Spleen (tissue), 11 donors: ENCODE results near the gene SAMD8. TPM values are rescaled to one million over a fixed set of nuclear protein-coding genes. Genes with fewer than 3 reads are reported as not detected.

Experiments used
- DNase-seq: peaks from one replicate; pipeline ENCODE4 v3.0.0-alpha.2; 2020
- H3K27ac ChIP-seq, 8 donors: fragments of 200-600 bp; sonication (generic) in 7 of 8; 1 replicate in 4 of 8; 2 replicates in 4 of 8; pipeline versions ENCODE4 v1.5.0 to v1.8.0; 2016 to 2021; ENCODE audit warnings: inconsistent platforms in 4 of 8, mild to moderate bottlenecking in 4 of 8, moderate library complexity in 1 of 8
- H3K27me3 ChIP-seq, 7 donors: fragments of 200-600 bp; sonication (generic) in 6 of 7; replicated peaks in 1 of 7; 1 replicate in 4 of 7; 2 replicates in 3 of 7; pipeline versions ENCODE4 v1.5.0 to v1.8.0; 2016 to 2021; ENCODE audit warnings: inconsistent platforms in 3 of 7, mild to moderate bottlenecking in 1 of 7
- H3K36me3 ChIP-seq, 6 donors: fragments of 200-600 bp; sonication (generic) in 5 of 6; 1 replicate in 4 of 6; 2 replicates in 2 of 6; pipeline versions ENCODE4 v1.5.0 to v1.8.0; 2016 to 2021; ENCODE audit warnings: inconsistent platforms in 2 of 6
- H3K4me1 ChIP-seq, 6 donors: fragments of 200-600 bp; sonication (generic) in 5 of 6; 1 replicate in 3 of 6; 2 replicates in 3 of 6; pipeline versions ENCODE4 v1.5.0 to v1.8.0; 2016 to 2021; ENCODE audit warnings: inconsistent platforms in 3 of 6
- H3K4me3 ChIP-seq, 8 donors: fragments of 200-600 bp; sonication (generic) in 7 of 8; 1 replicate in 4 of 8; 2 replicates in 4 of 8; pipeline versions ENCODE4 v1.5.0 to v1.8.0; 2016 to 2021; ENCODE audit warnings: inconsistent platforms in 4 of 8, mild to moderate bottlenecking in 4 of 8, moderate library complexity in 2 of 8
- H3K9me3 ChIP-seq, 8 donors: fragments of 200-600 bp; sonication (generic) in 7 of 8; 1 replicate in 4 of 8; 2 replicates in 4 of 8; pipeline versions ENCODE4 v1.5.0 to v1.8.0; 2016 to 2021; ENCODE audit warnings: inconsistent platforms in 4 of 8
- CTCF ChIP-seq, 11 experiments: fragments of 200-600 bp in 7 of 11; fragments of 450-650 bp in 4 of 11; sonication (generic) in 4 of 11; IDR thresholded peaks in 8 of 11; conservative IDR thresholded peaks in 3 of 11; 1 replicate in 7 of 11; 2 replicates in 4 of 11; pipeline versions ENCODE4 v1.4.0 to v1.8.0; 2016 to 2021; ENCODE audit warnings: antibody characterized with exemption in 11 of 11, inconsistent platforms in 4 of 11, mild to moderate bottlenecking in 1 of 11
- POLR2A ChIP-seq, 3 donors: fragments of 450-650 bp; IDR thresholded peaks; one replicate each; pipeline ENCODE4 v1.5.1; 2017; ENCODE audit warnings: antibody characterized with exemption in 3 of 3, mild to moderate bottlenecking in 1 of 3
- POLR2AphosphoS5 ChIP-seq, 3 donors: sonication (generic); formaldehyde crosslinking; IDR thresholded peaks; one replicate each; pipeline ENCODE4 v1.5.1; 2017; ENCODE audit warnings: antibody characterized with exemption in 3 of 3
- WGBS, 5 donors: extraction: QIAGEN DNeasy Blood & Tissue Kit in 3 of 5; methylation state at CpG; one replicate each; pipeline versions ENCODE4 v1.1.5 to v1.1.7; 2013 to 2018; 5-methylcytosine and 5-hydroxymethylcytosine counted together
- intact Hi-C: fragments of 100-400 bp; cut with DNase I; formaldehyde crosslinking; loops from one replicate; pipeline ENCODE4 v1.15.0; 2023; ENCODE audit warnings: low total_unique reads
- polyA plus RNA-seq, 3 donors: library from polyadenylated mRNA; stranded (reverse); fragments of 200-250 nt; gene quantifications; one replicate each; pipeline ENCODE4 v1.2.1, GENCODE V29; 2013
- total RNA-seq, 7 donors: library from RNA; depleted of rRNA in 3 of 7; stranded (reverse); fragments of >200 nt in 3 of 7; fragmentation: NEBNext Ultra II Directional in 4 of 7; extraction: Animal tissue kit (Norgen Biotek cat#: 25700) in 4 of 7; gene quantifications; one replicate each; pipeline versions ENCODE4 v1.1.0 to v1.2.1, GENCODE V29; 2016 to 2021
- donor health status: healthy with polysubstance abuse.
- donor health status: DM: no; HTN: no; CAD: no; lungs with moderate emphysema.
- donor health status: DM: no; HTN: no; CAD: no.
- donor health status: Bipolar disorder and iron deficiency.
- donor health status: healthy.
- donor health status: DM: no; HTN: no; CAD: no.
- donor health status: DM: yes; HTN: yes; CAD: no.

SAMD8 gene
- total and polyA plus RNA-seq, 10 donors: 4.1 to 35.1 (median 25.2) TPM

GRCh38 chr10:75086278-75086934 is 25.1 kb upstream of the SAMD8 start:
- intact Hi-C loops: no loop called here
- H3K4me3 ChIP-seq: no peak overlapping the region
- TF ChIP-seq POLR2AphosphoS5 (IDR thresholded peaks at IDR 0.05): no peak
- no peak for TF ChIP-seq POLR2A (IDR thresholded peaks at IDR 0.05)
- no peak for TF ChIP-seq CTCF (IDR thresholded peaks at IDR 0.05 in 8 of 11, conservative IDR thresholded peaks at IDR 0.05 in 3 of 11)
- no peaks in the 10 kb centered on the region for H3K27me3 ChIP-seq
- DNase-seq: peak; percentile 10
- peaks cover 0 to 4% (median 3%) of the 10 kb centered on the region in 8 donors for H3K9me3 ChIP-seq
- H3K36me3 ChIP-seq: no peaks in the 10 kb centered on the region
- H3K27ac ChIP-seq: no peak overlapping the region
- 89 to 95% (median 93%) methylated on average over 9 of the region's 9 CpGs for WGBS, 5 donors
- no peaks in the 10 kb centered on the region for H3K4me1 ChIP-seq

GRCh38 chr10:75088640-75089039 is 22.8 kb upstream of the SAMD8 start:
- no peak for DNase-seq
- TF ChIP-seq POLR2A (IDR thresholded peaks at IDR 0.05): no peak
- TF ChIP-seq POLR2AphosphoS5 (IDR thresholded peaks at IDR 0.05): no peak
- TF ChIP-seq CTCF (IDR thresholded peaks at IDR 0.05 in 8 of 11, conservative IDR thresholded peaks at IDR 0.05 in 3 of 11): no peak
- H3K4me3 ChIP-seq: no peak overlapping the region
- H3K27ac ChIP-seq: no peak overlapping the region
- no peaks in the 10 kb centered on the region for H3K27me3 ChIP-seq
- intact Hi-C loops: no loop called here
- 90 to 97% (median 94%) methylated on average over 2 of the region's 2 CpGs for WGBS, 5 donors
- H3K36me3 ChIP-seq: peaks cover 0 to 4% (median 0%) of the 10 kb centered on the region in 6 donors
- no peaks in the 10 kb centered on the region for H3K9me3 ChIP-seq
- no peaks in the 10 kb centered on the region for H3K4me1 ChIP-seq

- intact Hi-C loops: no loop called here
Observed at GRCh38 chr10:75089634-75090033, 21.8 kb upstream of the SAMD8 start.

More at GRCh38 chr10:75089634-75090033, 21.8 kb upstream of the SAMD8 start:
- Histone ChIP-seq H3K4me1 (no peaks in the 10 kb centered on the region), H3K27ac (no peak overlapping the region), H3K27me3 (no peaks in the 10 kb centered on the region), H3K9me3 (no peaks in the 10 kb centered on the region), H3K36me3 (peaks cover 0 to 14% (median 0%) of the 10 kb centered on the region in 6 donors), H3K4me3 (no peak overlapping the region)
- 78 to 90% (median 84%) methylated on average over 6 of the region's 6 CpGs for WGBS, 5 donors
- TF ChIP-seq POLR2AphosphoS5 (IDR thresholded peaks at IDR 0.05) (no peak), POLR2A (IDR thresholded peaks at IDR 0.05) (no peak), CTCF (IDR thresholded peaks at IDR 0.05 in 8 of 11, conservative IDR thresholded peaks at IDR 0.05 in 3 of 11) (no peak)
- no peak for DNase-seq
